Measurements from ENCODE around the gene SDHB. TPM values are rescaled to one million over a fixed set of nuclear protein-coding genes. Genes with fewer than 3 reads are reported as not detected.

The SDHB gene
- total and polyA plus RNA-seq, 4 donors = 59.1 to 117 (median 83.5) TPM

DNA sequence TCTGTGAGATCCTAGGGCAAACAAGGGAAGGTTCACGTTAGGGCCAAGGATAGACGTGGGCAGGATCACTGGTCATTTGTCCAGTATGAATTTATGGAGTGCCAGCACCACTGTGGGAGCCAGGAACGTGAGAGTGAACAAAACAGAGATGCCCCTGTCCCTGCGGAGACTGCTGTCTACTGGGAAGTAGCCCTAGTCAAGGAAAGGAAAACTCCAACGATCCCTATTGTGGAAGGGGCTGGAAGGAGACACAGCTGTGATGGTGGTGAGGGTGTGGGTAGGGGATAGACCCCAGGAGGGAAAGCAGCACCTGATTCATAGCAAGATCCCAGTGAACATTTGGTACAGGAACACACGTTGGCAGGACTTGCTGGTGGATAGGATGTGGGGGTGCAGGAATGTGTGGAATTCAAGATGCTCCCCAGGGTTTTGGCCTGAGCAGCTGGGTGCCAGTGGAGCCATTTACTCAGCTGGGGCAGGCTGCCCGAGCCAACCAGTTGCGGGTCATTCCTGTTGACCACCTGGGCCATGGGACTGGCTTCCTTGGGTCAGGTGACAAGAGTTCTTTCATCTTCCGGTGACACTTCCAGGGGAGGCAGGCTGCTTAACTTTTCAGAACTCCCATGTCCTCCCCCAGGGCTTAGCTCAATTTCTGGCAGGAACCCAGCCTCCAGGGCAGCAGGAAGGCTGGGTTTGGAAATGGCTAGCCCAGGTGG, 40.9 kb downstream of the SDHB start:
- 77 to 85% methylated on average over 9 of the region's 9 CpGs for WGBS, 2 donors
- Histone ChIP-seq H3K9ac (ENCODE audit: insufficient read depth in 1 of 2, low read length in 2 of 2) (no peak overlapping the region), H3K9me3 (ENCODE audit: control insufficient read depth in 4 of 4, insufficient read depth in 3 of 4, low read length in 3 of 4) (no peaks in the 10 kb centered on the region), H3K4me1 (ENCODE audit: control insufficient read depth in 5 of 5, insufficient read depth in 5 of 5, low read length in 5 of 5) (peaks cover 0 to 16% (median 3%) of the 10 kb centered on the region in 5 donors), H3K36me3 (ENCODE audit: control insufficient read depth in 4 of 4, insufficient read depth in 4 of 4, low read length in 4 of 4) (peaks cover 0 to under 1% (median under 1%) of the 10 kb centered on the region in 4 donors), H3K27me3 (ENCODE audit: control insufficient read depth in 3 of 3, insufficient read depth in 3 of 3, low read length in 2 of 3) (no peaks in the 10 kb centered on the region), H3K4me3 (no peak overlapping the region), H3K27ac (ENCODE audit: low read depth in 1 of 2, low read length in 1 of 2) (no peak overlapping the region)
- DNase-seq (no peak), ATAC-seq (ENCODE audit: insufficient read depth, low FRiP score) (no peak)
- TF ChIP-seq, protein P1, sequence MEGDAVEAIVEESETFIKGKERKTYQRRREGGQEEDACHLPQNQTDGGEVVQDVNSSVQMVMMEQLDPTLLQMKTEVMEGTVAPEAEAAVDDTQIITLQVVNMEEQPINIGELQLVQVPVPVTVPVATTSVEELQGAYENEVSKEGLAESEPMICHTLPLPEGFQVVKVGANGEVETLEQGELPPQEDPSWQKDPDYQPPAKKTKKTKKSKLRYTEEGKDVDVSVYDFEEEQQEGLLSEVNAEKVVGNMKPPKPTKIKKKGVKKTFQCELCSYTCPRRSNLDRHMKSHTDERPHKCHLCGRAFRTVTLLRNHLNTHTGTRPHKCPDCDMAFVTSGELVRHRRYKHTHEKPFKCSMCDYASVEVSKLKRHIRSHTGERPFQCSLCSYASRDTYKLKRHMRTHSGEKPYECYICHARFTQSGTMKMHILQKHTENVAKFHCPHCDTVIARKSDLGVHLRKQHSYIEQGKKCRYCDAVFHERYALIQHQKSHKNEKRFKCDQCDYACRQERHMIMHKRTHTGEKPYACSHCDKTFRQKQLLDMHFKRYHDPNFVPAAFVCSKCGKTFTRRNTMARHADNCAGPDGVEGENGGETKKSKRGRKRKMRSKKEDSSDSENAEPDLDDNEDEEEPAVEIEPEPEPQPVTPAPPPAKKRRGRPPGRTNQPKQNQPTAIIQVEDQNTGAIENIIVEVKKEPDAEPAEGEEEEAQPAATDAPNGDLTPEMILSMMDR (IDR thresholded peaks at IDR 0.05; ENCODE audit: control extremely low read depth, extremely low read depth) = no peak

DNA sequence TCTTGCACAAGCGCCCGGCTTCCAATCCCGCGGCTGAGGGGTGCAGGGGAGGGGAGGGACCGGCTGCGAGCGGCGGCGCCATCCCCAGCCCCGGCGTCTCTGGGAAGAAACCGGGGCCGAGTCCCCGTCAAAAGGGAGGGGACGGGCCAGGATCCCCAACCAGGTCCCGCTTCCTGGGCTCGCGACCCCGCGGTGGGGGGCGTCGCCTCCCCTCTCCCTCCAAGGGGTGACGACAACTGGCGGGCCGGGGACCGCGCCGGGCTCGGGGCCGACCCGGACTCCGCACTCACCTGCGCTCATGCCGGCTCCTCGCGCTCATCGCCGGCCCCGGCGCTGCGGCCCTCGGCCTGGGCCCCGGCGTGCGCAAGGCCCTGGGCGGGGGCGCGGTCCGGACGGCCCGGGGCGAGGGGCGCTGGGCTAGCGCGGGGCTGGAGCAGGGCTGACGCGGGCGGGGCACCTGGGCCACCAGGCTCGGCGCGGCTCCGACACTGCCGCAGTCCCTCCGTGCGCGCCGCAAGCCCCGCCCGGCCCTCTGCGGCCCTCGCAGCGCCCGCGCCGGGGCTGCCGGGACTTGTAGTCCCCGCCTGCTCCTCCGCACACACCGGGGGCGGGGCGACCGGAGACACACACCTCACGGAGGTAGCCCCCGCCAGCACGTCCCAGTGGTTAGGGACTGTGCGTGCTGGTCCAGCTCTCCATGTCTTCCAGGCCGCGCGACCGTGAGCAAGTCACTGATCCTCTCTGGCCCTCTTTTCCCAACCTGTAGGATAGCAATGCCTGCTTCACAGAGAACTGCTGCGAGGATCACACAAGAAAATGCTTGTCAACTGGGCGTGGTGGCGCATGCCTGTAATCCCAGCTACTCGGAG, 42.2 kb downstream of the SDHB start, which contains the start of gene ATP13A2:
Gene ATP13A2, minus strand, starts transcription at position 490 of the 869 bp plus-strand sequence. Its CDS starts 190 bp downstream, at position 300.
- DNase-seq = peak; percentile 67 to 84 (median 70)
- Histone ChIP-seq H3K27ac (ENCODE audit: low read depth in 1 of 2, low read length in 1 of 2) (peak within 1 kb of the TSS in 1 of 2 donors; percentile 43), H3K36me3 (ENCODE audit: control insufficient read depth in 4 of 4, insufficient read depth in 4 of 4, low read length in 4 of 4) (no peaks in the 10 kb centered on the region), H3K9me3 (ENCODE audit: control insufficient read depth in 4 of 4, insufficient read depth in 3 of 4, low read length in 3 of 4) (no peaks in the 10 kb centered on the region), H3K9ac (ENCODE audit: insufficient read depth in 1 of 2, low read length in 2 of 2) (peak within 1 kb of the TSS in 1 of 2 donors; percentile 46), H3K4me1 (ENCODE audit: control insufficient read depth in 5 of 5, insufficient read depth in 5 of 5, low read length in 5 of 5) (peaks cover 0 to 16% (median 3%) of the 10 kb centered on the region in 5 donors), H3K27me3 (ENCODE audit: control insufficient read depth in 3 of 3, insufficient read depth in 3 of 3, low read length in 2 of 3) (no peaks in the 10 kb centered on the region), H3K4me3 (peak within 1 kb of the TSS; percentile 86)
- peak; percentile 90 for ATAC-seq (ENCODE audit: insufficient read depth, low FRiP score)
- WGBS, 2 donors = 1 to 2% methylated on average over 58 to 94 of the region's 94 CpGs
- TF ChIP-seq, protein P1 (IDR thresholded peaks at IDR 0.05; ENCODE audit: control extremely low read depth, extremely low read depth) = no peak

DNA sequence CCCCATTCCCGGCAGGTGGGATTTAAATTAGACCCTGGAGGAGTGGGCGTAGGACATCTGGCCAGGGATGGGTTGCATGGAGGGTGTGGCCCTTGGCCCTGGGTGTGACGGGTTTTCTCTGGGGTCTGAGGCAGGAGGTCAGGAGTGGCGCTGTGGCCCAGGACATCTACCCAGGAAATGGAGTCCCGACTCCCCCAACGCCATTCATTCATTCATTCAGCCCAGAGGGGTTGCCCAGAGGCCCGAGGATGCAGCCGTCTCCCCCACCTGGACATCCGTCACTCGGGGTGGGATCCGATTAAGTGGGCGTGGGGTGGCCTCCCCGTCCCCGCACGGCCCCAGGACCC, 42.8 kb downstream of the SDHB start:
- 1% methylated on average over 15 of the region's 15 CpGs for WGBS, 2 donors
- H3K36me3 ChIP-seq (ENCODE audit: control insufficient read depth in 4 of 4, insufficient read depth in 4 of 4, low read length in 4 of 4) = no peaks in the 10 kb centered on the region
- TF ChIP-seq, protein P1 (IDR thresholded peaks at IDR 0.05; ENCODE audit: control extremely low read depth, extremely low read depth) = no peak

More for the DNA sequence above, 42.8 kb downstream of the SDHB start:
- Histone ChIP-seq H3K9ac (ENCODE audit: insufficient read depth in 1 of 2, low read length in 2 of 2) (peak overlapping the region in 1 of 2 donors; percentile 46), H3K27me3 (ENCODE audit: control insufficient read depth in 3 of 3, insufficient read depth in 3 of 3, low read length in 2 of 3) (no peaks in the 10 kb centered on the region), H3K9me3 (ENCODE audit: control insufficient read depth in 4 of 4, insufficient read depth in 3 of 4, low read length in 3 of 4) (no peaks in the 10 kb centered on the region), H3K4me1 (ENCODE audit: control insufficient read depth in 5 of 5, insufficient read depth in 5 of 5, low read length in 5 of 5) (peaks cover 0 to 16% (median 3%) of the 10 kb centered on the region in 5 donors), H3K4me3 (peak overlapping the region; percentile 86), H3K27ac (ENCODE audit: low read depth in 1 of 2, low read length in 1 of 2) (peak overlapping the region in 1 of 2 donors; percentile 43)
- no peak for ATAC-seq (ENCODE audit: insufficient read depth, low FRiP score)
- DNase-seq = no peak
